ENCODE measurements around the gene C1QTNF5.

GRCh38 chr11:119352857-119353260 is 12.2 kb upstream of the C1QTNF5 start:
- TF ChIP-seq EZH2phosphoT487 (IDR thresholded peaks at IDR 0.05) (no peak), CTCF (IDR thresholded peaks at IDR 0.05) (no peak)
